NCI-H1694 treated with DMSO at 0.1 percent for 48 hours (cell line): Measurements from ENCODE around the gene WWP2.

Experiments
- DNase-seq: peaks from one replicate; lab custom pipeline; 2025; lab: John Stamatoyannopoulos, UW

The WWP2 gene

DNA sequence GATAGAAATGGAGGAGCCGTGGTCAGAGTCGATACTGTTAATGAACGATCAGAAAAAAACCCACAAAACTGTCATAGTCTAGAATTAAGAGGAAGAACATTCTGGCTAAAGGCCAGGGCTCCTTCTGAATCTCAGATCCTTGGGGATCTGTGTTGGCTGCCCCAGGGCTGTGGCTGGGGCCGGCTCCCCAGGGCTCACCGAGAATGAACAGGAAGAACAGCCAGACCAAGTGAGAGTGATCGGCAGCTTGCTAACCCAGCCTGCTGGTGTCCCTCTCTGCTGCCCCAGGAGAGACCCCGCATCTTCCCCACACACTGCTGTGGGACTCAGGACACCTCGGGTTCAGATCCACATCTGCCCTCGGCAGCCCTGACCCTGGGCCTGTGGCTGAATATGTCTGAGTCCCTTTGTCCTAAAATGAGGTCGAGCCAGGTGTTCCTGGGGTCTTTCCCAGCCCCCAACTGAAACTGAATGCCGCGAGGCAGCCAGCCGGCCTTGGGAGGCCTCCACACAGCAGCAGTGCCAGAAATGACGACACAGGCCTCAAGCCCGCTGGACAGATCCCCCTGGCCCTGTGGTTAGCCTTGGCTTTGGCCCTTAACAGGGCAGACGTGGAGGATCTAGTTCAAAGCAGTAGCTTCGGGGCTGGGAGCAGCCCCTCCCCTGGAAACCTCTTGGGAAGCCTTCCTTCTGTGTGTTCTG, 165.1 kb downstream of the WWP2 start:
- no peak for DNase-seq

DNA sequence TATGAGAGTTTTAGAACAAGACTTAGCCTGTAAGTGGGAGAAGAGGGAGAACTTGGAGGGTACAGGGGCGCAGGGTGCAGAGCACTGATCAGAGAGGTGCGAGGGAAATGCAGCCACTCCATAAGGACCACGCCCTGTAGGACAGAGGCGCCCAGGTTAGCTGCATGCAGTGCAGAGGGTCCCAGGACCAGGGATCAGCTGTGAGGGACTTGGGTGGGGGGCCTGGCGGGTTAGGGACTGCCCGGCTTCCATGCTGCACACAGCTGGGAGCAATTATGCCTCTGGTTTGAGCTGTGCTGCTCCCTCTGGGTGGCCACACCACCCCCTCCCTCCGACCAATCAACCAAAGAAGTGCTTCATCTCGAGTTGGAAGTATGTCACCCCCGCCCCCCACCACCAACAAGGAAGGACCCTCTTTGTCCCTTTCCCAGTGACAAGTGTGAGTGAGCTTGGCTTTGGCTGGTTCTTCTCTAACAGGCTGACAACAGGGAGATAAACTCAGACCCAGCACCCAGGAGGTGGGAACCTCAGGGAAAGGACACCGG, 166.8 kb downstream of the WWP2 start:
- DNase-seq: no peak

DNA sequence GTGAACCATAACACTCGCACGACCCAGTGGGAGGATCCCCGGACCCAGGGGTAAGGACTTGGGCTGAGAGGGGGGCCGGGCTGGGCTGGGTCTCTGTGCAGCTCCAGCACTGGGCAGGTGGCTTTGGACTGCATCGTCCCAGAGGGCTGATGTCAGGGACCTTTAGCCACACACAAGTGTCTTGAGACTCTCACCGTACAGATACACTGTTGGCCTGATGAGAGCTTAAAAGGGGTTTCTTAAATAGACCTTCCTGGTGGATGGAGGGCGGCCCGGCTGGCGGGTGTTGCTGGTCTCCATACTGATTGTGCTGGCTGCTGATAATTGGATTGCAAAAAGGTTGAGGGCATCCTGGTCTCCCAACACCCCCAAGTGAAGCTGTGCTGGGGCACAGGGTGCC, 167.3 kb downstream of the WWP2 start:
- DNase-seq: no peak

DNA sequence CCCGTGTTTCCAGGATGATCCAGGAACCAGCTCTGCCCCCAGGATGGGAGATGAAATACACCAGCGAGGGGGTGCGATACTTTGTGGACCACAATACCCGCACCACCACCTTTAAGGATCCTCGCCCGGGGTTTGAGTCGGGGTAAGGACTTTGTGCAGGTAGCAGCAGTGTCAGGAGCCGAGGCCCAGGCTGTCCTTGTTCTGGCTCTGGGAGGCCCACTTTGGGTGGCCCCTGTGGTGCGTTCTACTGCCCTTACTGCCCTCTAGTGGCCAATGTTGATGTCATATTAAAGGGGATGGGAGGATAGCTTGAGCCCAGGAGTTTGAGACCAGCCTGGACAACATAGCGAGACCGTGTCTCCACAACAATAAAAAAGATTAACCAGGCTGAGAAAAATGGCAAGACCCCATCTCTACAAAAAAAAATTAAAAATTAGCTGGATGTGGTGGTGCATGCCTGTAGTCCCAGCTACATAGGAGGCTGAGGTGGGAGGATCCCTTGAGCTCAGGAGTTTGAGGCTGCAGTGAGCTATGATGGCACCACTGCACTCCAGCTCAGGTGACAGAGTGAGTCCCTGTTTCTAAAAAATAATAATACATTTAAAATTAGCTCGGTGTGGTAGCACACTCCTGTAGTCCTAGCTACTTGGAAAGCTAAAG, 168.1 kb downstream of the WWP2 start:
- DNase-seq: peak; percentile 14

- DNase-seq: no peak
Observed at GRCh38 chr16:69931631-69932030, 169.5 kb downstream of the WWP2 start.

GRCh38 chr16:69932228-69932627, 170.1 kb downstream of the WWP2 start:
- no peak for DNase-seq

- DNase-seq: no peak
Observed at GRCh38 chr16:69932691-69933392, 170.7 kb downstream of the WWP2 start.

DNA sequence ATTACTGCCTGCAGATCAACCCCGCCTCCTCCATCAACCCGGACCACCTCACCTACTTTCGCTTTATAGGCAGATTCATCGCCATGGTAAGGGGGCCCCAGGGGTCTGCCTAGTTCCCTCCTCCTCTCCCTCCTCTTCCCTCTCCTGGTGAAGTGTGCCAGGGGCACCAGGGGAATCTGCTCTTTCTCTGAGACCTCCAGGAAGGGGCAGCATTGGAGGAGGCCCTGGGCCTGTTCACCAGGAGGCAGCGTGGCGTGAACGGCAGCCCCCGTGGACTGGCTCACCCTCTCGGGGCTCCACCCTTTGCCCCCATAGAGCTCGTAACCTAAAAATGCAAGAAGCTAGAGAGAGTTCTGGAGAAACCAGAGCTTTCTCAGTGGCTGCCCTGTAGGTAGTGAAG, 171.9 kb downstream of the WWP2 start:
- DNase-seq: no peak

GRCh38 chr16:69934751-69935150, 172.6 kb downstream of the WWP2 start:
- DNase-seq: no peak

GRCh38 chr16:69935278-69935711, 173.2 kb downstream of the WWP2 start:
- DNase-seq: peak; percentile 26

GRCh38 chr16:69935740-69936139, 173.6 kb downstream of the WWP2 start:
- DNase-seq: no peak

- no peak for DNase-seq
Observed at GRCh38 chr16:69936252-69936651, 174.1 kb downstream of the WWP2 start.

DNA sequence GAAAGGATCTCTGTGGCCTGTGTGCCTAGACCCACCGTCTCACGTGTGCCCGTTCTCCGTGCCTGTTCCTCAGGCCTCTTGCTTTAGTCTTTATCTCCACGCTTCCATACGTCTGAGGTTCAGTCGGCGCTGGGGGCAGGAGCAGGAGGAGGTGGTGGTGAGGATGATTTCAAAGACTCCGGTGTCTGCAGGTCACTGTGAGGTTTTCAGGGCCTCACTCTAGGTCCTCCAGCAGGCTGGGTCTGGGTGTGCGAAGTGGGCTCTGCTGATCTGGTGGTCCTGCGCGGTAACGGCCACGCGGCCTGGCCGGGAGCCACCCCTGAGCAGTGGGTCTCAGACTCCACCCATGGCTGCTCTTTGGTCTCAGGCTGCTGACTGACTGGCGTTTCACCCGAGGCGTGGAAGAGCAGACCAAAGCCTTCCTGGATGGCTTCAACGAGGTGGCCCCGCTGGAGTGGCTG, 174.6 kb downstream of the WWP2 start:
- DNase-seq: no peak

GRCh38 chr16:69937465-69937951, 175.4 kb downstream of the WWP2 start:
- DNase-seq: peak; percentile 50

- DNase-seq: no peak
Observed at GRCh38 chr16:69938981-69939820, 177.1 kb downstream of the WWP2 start.

DNA sequence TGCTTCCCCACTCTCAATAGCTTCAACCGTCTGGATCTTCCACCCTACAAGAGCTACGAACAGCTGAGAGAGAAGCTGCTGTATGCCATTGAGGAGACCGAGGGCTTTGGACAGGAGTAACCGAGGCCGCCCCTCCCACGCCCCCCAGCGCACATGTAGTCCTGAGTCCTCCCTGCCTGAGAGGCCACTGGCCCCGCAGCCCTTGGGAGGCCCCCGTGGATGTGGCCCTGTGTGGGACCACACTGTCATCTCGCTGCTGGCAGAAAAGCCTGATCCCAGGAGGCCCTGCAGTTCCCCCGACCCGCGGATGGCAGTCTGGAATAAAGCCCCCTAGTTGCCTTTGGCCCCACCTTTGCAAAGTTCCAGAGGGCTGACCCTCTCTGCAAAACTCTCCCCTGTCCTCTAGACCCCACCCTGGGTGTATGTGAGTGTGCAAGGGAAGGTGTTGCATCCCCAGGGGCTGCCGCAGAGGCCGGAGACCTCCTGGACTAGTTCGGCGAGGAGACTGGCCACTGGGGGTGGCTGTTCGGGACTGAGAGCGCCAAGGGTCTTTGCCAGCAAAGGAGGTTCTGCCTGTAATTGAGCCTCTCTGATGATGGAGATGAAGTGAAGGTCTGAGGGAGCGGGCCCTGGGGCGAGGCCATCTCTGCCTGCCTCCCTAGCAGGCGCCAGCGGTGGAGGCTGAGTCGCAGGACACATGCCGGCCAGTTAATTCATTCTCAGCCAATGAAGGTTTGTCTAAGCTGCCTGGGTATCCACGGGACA, 177.9 kb downstream of the WWP2 start:
- no peak for DNase-seq

DNA sequence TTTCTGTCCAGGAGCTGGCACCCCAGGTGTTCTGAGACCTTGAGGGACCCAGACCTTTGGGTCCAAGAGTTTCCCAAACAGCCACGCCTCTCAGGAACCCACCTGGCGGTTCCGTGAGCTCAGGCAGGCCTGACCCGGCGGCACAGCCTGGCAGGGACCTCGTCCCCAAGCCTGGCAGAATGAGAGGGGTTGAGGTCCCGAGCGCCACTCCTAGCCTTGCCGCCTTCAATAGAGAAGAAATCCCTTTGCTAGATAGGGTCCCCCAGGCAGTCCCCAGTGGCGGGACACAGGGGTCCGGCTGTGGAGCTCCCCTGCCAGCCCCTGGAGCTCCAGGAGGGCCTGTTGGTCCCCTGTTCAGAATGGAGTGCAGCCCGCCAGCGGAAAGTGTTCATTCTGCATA, 178.5 kb downstream of the WWP2 start:
- no peak for DNase-seq

- no peak for DNase-seq
Observed at GRCh38 chr16:69941251-69942098, 179.3 kb downstream of the WWP2 start.

DNA sequence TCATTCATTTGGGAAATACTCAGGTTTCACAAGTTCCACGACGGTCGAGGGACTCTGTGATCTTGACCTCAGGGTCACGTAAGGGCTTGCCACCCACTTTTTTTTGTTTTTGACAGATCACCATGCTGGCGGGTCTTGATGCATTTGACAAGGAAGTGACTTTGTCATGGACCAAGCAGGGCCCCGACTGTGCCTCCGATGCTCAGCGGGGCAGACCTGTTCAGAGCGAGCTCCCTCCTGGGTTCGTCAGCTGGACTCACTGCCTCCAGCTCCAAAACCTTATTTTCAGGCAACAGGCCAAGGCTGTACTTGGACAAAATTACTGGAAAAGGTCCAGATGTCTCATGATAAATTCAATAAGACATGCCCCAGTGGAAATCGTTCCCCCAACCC, 180.0 kb downstream of the WWP2 start:
- DNase-seq: peak; percentile 3

GRCh38 chr16:69942627-69943170, 180.6 kb downstream of the WWP2 start:
- no peak for DNase-seq
